Endometrium (tissue), 2 donors: ENCODE measurements around the gene LDB2.

Experiments used
- FAIRE-seq: peaks from 2 replicates; lab custom pipeline; 2012; peaks lifted over from hg19 to GRCh38; lab: Jason Lieb, UNC
- donor health status: control.
- donor health status: control.

LDB2 gene

GRCh38 chr4:16884673-16885460 lies 13.6 kb downstream of the LDB2 start:
- no peak for FAIRE-seq

DNA sequence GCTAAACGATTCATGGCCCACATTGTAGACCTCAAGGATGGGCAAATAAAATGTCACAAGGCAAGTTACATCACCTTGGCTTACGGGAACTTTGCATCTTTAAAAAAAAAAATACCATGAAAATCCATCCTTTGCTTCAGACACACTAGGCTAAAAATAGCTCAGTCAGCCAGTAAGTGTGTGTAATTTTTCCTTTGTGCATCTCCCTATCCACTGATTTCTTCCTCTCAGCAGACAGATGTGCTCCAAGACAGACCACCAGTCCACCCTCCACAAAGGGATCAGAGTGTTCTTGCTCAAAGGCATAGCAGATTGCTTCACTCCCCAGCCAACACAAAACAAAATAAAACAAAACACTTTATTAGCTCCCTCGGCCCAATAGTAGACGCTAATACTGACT lies 14.6 kb downstream of the LDB2 start:
- FAIRE-seq: peak; percentile 82

- no peak for FAIRE-seq
Measured at GRCh38 chr4:16881151-16881884, 17.1 kb downstream of the LDB2 start.

- no peak for FAIRE-seq
Measured at GRCh38 chr4:16875487-16875886, 23.0 kb downstream of the LDB2 start.

- FAIRE-seq: no peak
Measured at GRCh38 chr4:16869594-16870245, 28.7 kb downstream of the LDB2 start.

DNA sequence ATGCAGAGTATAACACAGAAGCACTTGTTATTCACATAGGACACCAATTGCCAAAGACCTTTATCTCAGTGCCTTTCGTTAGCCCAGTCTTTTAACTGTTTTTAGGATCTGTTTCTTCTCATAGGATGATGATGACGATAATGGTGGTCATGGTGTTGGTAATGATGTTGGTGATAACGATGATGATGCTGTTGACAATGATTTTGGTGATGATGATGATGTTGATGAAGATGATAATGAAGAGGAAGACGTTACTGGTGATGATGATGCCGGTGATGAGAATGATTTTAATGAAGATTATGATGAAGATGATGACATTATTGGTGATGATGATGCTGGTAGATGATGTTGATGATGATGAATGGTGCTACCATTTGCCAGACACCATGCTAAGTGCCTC lies 29.8 kb downstream of the LDB2 start:
- no peak for FAIRE-seq

DNA sequence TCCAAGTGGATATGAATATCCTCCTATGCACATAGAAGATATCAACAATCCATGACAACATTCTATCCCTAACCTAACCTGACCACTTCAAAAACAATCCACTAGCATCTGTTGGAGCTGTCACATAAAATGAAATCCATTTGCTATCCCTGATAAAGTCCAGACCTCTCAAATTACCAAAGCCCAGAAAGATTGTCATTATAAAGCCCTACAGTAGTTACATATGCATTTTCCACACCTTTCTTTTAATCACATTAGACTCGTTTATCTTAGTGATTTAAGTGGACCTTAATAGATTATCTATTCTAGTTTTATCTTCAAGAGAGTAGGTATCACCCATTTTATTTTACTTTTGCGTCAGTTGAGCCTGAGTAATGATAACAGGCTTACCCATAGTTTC lies 30.6 kb downstream of the LDB2 start:
- no peak for FAIRE-seq

- no peak for FAIRE-seq
Measured at GRCh38 chr4:16866974-16867373, 31.5 kb downstream of the LDB2 start.

DNA sequence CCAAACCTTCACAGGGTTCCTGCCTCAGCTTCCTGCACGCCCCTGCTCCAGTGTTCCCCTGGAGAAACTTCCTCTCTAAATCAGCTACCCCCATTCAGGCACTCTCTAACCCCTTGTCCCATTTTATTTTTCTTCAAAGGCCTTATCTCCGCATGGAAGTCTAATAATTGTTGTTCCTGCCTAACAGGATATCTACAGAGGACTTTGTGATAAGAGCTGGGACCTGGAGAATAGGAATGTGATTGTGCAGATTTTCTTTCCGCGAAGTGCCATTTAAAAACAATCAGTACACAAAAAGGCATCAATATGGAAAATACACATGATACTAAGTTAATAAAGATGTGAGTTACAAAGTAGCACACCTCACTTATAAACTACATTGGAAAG lies 32.6 kb downstream of the LDB2 start:
- FAIRE-seq: no peak

DNA sequence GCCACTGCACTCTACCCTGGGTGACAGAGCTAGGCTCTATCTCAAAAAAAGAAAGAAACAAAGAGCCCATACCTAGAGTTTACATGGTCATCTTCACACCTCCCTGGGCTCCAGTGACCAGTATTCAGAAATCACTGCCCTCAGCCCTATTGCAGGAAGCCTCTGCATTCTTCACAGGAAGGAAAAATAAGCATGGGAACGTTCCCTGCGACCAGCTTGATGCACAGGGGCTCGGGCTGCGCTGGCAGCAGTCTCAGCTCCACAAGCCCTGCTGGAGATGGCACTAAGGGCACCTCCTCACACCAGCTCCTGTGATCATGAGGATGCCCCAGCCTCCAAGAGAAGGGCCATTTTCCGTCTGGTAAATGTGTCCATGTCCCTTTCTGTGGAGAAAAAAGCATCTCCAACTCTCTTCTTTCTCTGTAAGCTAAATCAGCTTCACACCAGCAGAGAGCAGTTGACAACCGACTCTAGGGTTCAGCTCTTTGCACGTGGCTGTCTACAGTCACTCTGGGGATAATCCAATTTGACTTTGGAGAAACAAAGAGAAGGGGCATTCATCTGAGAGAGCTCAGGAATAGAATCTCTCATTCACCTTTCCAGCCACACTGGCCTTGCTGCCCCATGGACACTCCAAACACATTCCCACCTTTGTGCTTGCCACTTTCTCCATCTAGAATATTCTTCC lies 33.1 kb downstream of the LDB2 start:
- FAIRE-seq: no peak

- FAIRE-seq: no peak
Measured at GRCh38 chr4:16864199-16864598, 34.2 kb downstream of the LDB2 start.

GRCh38 chr4:16862697-16863096 lies 35.7 kb downstream of the LDB2 start:
- FAIRE-seq: no peak

DNA sequence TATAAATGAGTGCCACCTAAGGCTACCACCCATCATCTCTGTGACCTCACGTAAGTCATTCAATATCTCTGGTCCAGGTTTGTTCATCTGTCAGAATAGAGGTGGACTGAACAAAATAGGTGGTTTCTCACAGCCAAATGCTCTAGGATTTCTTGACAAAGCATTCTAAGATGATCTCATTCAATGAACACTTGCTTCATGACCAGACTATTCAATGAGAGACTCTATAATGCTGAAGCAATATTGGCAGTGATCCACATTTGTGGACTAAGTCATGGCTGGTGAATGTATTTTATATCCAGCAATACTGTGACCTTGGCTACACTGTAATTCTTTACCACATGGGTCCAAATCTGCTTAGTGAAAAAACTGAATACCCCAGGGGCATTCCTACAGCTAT lies 37.9 kb downstream of the LDB2 start:
- FAIRE-seq: no peak

DNA sequence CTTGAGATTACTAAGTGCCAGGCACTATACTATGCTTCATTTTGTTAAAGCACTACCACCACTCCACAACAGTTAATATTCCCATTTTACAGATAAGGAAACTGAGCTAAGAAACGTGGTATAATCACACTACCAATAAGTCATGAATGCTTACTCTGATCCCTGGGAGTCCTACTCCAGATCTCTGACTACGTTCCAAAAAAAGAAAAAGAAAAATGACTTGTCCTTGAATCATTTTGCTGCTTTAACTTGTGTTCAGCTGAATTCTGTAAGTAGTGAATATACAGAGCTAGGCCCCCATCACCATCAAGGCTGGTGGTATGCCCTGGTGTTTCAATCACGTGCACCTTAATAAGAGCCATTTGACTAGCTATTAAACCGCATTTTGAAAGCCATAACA lies 39.4 kb downstream of the LDB2 start:
- FAIRE-seq: no peak

GRCh38 chr4:16858275-16858752 lies 40.1 kb downstream of the LDB2 start:
- no peak for FAIRE-seq

DNA sequence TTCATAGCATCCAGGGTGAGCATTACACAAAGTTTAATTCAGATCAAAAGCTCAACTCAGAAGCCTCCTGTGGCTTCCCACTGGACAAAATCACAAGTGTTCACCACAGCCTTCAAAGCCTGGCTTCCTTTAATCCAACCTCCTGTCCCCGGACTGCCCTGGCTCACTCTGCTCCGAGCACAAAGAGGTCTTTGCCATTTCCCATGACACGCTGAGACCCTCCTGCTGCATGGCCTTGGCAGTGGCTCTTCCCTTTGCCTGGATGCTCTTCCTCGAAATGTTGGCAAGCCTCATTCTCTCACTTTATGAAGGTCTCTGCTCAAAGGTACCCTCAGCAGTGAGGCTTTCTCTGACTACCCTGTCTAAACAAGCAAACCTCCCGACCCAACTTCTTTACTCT lies 41.0 kb downstream of the LDB2 start:
- no peak for FAIRE-seq

GRCh38 chr4:16853640-16854039 lies 44.8 kb downstream of the LDB2 start:
- no peak for FAIRE-seq

GRCh38 chr4:16852644-16853043 lies 45.8 kb downstream of the LDB2 start:
- no peak for FAIRE-seq

DNA sequence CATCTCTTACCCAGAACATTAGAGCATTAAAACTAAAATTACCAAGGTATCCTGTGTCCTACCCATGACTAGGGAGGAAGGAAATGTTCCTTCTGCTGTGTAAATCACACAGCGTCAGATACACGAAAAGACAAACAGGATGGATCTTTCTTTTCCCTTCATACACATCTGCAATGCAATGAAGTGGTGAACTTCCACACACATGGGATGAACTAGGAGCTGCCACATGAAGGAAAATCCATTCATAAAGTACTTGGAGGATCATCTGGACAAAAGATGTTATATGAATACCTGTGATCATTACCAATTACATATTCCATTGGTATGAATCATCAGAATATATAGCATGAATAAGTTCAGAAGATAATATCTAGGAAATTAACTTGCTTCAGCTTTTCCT lies 46.2 kb downstream of the LDB2 start:
- FAIRE-seq: no peak

DNA sequence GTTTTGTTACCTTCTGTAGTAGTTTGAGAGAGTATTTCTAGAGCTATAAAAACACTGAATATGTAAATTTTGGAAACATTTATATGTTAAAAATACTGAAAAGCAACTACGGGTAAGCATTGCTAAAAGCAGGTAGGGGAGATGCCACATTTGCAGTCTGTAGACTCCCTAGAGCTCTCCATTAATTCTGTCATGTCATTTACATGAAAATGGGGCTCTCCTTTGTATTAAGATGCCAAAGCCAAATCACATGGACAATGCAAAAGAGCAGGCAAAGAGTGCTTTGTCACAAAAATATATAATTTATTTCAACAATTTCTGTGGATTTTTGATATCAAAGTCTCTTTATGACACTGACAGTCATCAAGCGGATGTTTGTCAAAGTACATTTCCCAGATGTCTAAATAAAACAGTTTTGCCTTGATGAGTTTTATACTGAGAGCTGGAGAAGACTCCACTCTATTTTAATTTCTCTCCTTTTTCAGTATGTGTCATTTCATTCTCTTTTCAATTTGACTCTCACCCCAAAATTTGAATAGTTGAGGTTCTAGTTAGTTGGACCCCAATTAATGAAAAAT lies 51.8 kb downstream of the LDB2 start:
- no peak for FAIRE-seq

DNA sequence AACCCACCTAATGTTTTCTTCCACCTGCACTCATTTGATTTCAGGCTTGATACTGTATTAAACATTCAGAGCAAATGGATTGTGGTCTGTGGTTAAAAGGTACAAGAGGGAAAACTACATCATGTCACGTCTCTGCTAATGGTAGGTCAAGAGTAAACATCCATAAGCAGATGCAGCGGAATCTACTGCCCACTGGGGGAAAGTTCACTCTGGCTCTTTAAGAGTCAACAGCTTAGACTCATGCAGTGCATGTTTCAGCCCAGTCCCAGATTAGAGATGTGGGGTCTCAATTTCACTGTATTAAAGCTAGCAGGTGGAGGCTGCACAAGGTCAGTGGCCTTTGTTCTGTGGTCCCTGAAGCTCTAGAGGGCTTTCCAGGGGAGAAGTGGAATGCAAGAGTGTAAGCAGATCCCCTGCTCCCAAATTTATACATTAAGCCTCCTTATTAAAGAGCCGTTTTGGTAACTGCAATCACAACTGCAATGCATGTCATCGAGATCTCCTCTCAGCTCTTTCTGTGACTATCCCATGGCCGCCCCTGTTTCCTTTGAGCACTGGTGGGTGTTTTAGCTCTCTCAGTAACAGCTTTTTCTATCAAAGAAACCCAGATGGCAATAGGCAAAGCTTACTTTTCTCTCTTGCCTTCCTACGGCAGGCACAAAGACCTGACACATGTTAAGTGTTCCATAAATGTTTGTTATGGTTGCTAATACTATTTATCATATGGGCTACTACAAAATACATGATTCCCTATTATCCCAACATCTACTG lies 53.4 kb downstream of the LDB2 start:
- no peak for FAIRE-seq
